ENCODE measurements around the gene COL20A1.

DNA sequence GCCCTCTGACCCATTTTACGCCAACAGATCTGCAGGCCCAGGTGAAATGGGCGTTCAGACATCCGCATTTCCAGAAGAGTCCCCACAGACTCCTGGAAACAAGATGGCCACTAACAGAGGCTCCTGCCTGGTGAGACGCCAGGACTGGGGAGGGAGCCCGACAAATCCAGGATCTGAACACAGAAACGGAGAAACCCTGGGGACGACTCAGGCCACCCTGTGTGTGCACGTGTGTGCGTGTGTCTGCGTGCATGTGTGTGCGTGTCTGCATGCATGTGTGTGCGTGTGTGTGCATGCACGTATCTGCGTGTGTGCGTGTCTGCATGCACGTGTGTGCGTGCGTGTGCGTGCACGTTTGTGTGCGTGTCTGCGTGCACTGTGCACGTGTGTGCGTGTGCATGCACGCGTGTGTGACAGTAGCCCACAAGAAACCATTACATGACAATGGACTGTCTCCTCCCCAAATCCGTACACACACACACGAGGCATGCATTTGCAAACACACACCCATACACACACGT, 43.3 kb downstream of the COL20A1 start:
- TF ChIP-seq, protein P1, sequence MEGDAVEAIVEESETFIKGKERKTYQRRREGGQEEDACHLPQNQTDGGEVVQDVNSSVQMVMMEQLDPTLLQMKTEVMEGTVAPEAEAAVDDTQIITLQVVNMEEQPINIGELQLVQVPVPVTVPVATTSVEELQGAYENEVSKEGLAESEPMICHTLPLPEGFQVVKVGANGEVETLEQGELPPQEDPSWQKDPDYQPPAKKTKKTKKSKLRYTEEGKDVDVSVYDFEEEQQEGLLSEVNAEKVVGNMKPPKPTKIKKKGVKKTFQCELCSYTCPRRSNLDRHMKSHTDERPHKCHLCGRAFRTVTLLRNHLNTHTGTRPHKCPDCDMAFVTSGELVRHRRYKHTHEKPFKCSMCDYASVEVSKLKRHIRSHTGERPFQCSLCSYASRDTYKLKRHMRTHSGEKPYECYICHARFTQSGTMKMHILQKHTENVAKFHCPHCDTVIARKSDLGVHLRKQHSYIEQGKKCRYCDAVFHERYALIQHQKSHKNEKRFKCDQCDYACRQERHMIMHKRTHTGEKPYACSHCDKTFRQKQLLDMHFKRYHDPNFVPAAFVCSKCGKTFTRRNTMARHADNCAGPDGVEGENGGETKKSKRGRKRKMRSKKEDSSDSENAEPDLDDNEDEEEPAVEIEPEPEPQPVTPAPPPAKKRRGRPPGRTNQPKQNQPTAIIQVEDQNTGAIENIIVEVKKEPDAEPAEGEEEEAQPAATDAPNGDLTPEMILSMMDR (IDR thresholded peaks at IDR 0.05) = no peak
- TF ChIP-seq EZH2 (IDR thresholded peaks at IDR 0.05; ENCODE audit: borderline replicate concordance, insufficient read depth, low read depth, low read length, poor library complexity, severe bottlenecking) = no peak

All from B cell (primary cell).